Osteoblast (primary cell): ENCODE measurements around the gene DOK4. TPM values are rescaled to one million over a fixed set of nuclear protein-coding genes. Genes with fewer than 3 reads are reported as not detected.

Experiments
- DNase-seq: peaks from one replicate; pipeline ENCODE4 v3.0.0; 2011; ENCODE audit warnings: low spot score, mixed read lengths; ENCODE audit not compliant: insufficient read length; ENCODE audit errors: missing footprints
- H2AFZ ChIP-seq: 2 replicates; pipeline ENCODE4 v1.6.0; 2011; ENCODE audit warnings: mild to moderate bottlenecking, low read length
- H3K27ac ChIP-seq: 2 replicates; pipeline ENCODE4 v1.5.1; 2011; ENCODE audit warnings: mild to moderate bottlenecking, low read depth, low read length, moderate library complexity
- H3K27me3 ChIP-seq: 2 replicates; pipeline ENCODE4 v1.6.0; 2012; ENCODE audit warnings: mild to moderate bottlenecking, control low read depth, inconsistent platforms, low read length, moderate library complexity; ENCODE audit not compliant: insufficient read depth
- H3K36me3 ChIP-seq: 2 replicates; pipeline ENCODE4 v1.5.1; 2011; ENCODE audit warnings: mild to moderate bottlenecking, low read length, control low read depth, moderate library complexity; ENCODE audit not compliant: insufficient read depth
- H3K4me1 ChIP-seq: 2 replicates; pipeline ENCODE4 v1.5.1; 2011; ENCODE audit warnings: mild to moderate bottlenecking, low read length, control low read depth, moderate library complexity; ENCODE audit not compliant: insufficient read depth
- H3K4me2 ChIP-seq: 2 replicates; pipeline ENCODE4 v1.6.0; 2011; ENCODE audit warnings: mild to moderate bottlenecking, low read length; ENCODE audit not compliant: insufficient read depth
- H3K4me3 ChIP-seq: fragments of 200-600 bp; sonication (generic); 3 replicates; pipeline ENCODE4 v1.5.1; 2012; ENCODE audit warnings: mild to moderate bottlenecking, low read length, inconsistent platforms; ENCODE audit not compliant: insufficient read depth
- H3K79me2 ChIP-seq: 2 replicates; pipeline ENCODE4 v1.6.0; 2012; ENCODE audit warnings: mild to moderate bottlenecking, low read length, control low read depth, inconsistent platforms; ENCODE audit not compliant: insufficient read depth
- H3K9me3 ChIP-seq: 2 replicates; pipeline ENCODE4 v1.5.1; 2011; ENCODE audit warnings: low read depth, low read length, control low read depth
- H4K20me1 ChIP-seq: 2 replicates; pipeline ENCODE4 v1.6.0; 2012; ENCODE audit warnings: mild to moderate bottlenecking, low read length, control low read depth; ENCODE audit not compliant: insufficient read depth
- CTCF ChIP-seq: IDR thresholded peaks from 2 replicates; pipeline ENCODE4 v1.5.1; 2011; ENCODE audit warnings: mild to moderate bottlenecking, low read depth, low read length, moderate library complexity; ENCODE audit errors: extremely low read depth
- total RNA-seq: library from RNA; depleted of rRNA; stranded (reverse); fragments of >200 nt; gene quantifications from 2 replicates; pipeline ENCODE4 v1.2.3, GENCODE V29; 2012

Gene DOK4
- total RNA-seq, 1 donor, result 29.0 TPM

DNA sequence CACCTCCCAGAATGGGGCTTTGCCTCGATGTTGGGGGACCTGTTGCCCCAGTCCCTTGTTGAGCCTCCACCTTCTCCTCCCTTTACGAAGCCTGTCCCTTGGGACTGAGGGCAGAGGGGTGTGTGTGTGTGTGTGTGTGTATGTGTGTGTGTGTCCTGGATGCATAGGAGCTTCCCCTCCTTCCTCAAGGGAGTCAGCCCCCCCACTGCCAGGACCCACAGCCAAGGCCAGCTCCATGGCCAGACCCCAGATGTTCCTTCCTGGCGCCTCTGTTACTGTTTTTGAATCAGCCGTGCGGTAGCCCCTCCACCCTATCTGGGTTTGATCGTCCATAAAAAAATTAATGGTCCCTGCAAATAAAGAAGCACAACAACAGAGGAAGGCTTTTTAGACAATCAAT, 17.7 kb upstream of the DOK4 start:
- no peak overlapping the region for H3K27ac ChIP-seq
- no peak overlapping the region for H3K4me3 ChIP-seq
- peaks cover 22% of the 10 kb centered on the region for H3K27me3 ChIP-seq
- no peaks in the 10 kb centered on the region for H3K9me3 ChIP-seq
- H2AFZ ChIP-seq, result no peak overlapping the region
- no peak for TF ChIP-seq CTCF
- no peaks in the 10 kb centered on the region for H4K20me1 ChIP-seq
- peak; percentile 69 for DNase-seq
- no peaks in the 10 kb centered on the region for H3K79me2 ChIP-seq
- no peaks in the 10 kb centered on the region for H3K4me1 ChIP-seq
- no peaks in the 10 kb centered on the region for H3K36me3 ChIP-seq
- H3K4me2 ChIP-seq, result no peak overlapping the region

DNA sequence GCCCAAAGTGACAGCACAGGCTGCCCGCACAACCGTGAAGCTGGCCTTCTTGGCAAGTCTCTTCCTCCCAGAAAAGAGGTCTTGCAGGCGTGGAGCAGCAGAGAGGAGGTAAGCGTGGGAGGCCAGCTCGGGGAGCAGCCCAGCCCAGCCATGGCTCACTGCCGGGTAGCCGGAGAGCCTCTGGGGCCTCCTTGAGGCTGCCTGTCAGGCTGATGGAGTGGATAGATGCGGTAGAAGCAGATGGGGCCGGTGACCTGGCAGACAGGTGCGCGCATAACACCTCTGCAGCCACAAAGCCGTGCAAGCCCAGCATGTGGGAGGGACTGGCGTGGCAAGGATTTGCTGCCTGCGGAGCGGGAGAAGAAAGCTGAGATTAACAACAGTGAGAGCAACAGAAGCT, 17.1 kb upstream of the DOK4 start:
- Histone ChIP-seq H3K4me3 (no peak overlapping the region), H3K79me2 (no peaks in the 10 kb centered on the region), H3K36me3 (no peaks in the 10 kb centered on the region), H2AFZ (no peak overlapping the region), H3K4me2 (no peak overlapping the region), H3K4me1 (no peaks in the 10 kb centered on the region), H3K27ac (no peak overlapping the region), H4K20me1 (no peaks in the 10 kb centered on the region), H3K9me3 (no peaks in the 10 kb centered on the region), H3K27me3 (peaks cover 22% of the 10 kb centered on the region)
- no peak for TF ChIP-seq CTCF
- peak; percentile 78 for DNase-seq

- Histone ChIP-seq H3K4me3 (no peak overlapping the region), H3K27me3 (peaks cover 22% of the 10 kb centered on the region), H2AFZ (no peak overlapping the region), H3K4me1 (no peaks in the 10 kb centered on the region), H3K27ac (no peak overlapping the region), H3K79me2 (no peaks in the 10 kb centered on the region), H4K20me1 (no peaks in the 10 kb centered on the region), H3K4me2 (no peak overlapping the region), H3K36me3 (no peaks in the 10 kb centered on the region), H3K9me3 (no peaks in the 10 kb centered on the region)
- peak; percentile 42 for DNase-seq
- no peak for TF ChIP-seq CTCF
Measured at GRCh38 chr16:57502048-57502775, 15.9 kb upstream of the DOK4 start.

- no peak for TF ChIP-seq CTCF
- no peak overlapping the region for H3K4me3 ChIP-seq
- no peak overlapping the region for H3K27ac ChIP-seq
- no peaks in the 10 kb centered on the region for H4K20me1 ChIP-seq
- H2AFZ ChIP-seq, result no peak overlapping the region
- no peaks in the 10 kb centered on the region for H3K36me3 ChIP-seq
- no peaks in the 10 kb centered on the region for H3K4me1 ChIP-seq
- peaks cover 22% of the 10 kb centered on the region for H3K27me3 ChIP-seq
- DNase-seq, result no peak
- no peak overlapping the region for H3K4me2 ChIP-seq
- no peaks in the 10 kb centered on the region for H3K79me2 ChIP-seq
- H3K9me3 ChIP-seq, result no peaks in the 10 kb centered on the region
Measured at GRCh38 chr16:57501492-57501891, 15.2 kb upstream of the DOK4 start.
